ENCODE results near the gene TC2N. TPM values are rescaled to one million over a fixed set of nuclear protein-coding genes. Genes with fewer than 3 reads are reported as not detected.

TC2N gene
- total RNA-seq, 1 experiment from 2014 or later, result 16.4 TPM

- H3K9ac ChIP-seq (ENCODE audit: extremely low read depth, insufficient read length, low read length), result no peak overlapping the region
- H3K9me3 Mint-ChIP-seq, result no peaks in the 10 kb centered on the region
- no peak overlapping the region for H2AFZ ChIP-seq (ENCODE audit: low read length)
- no peak overlapping the region for H3K18ac ChIP-seq (ENCODE audit: insufficient read length, low read depth, low read length)
- no peak overlapping the region for H4K91ac ChIP-seq (ENCODE audit: insufficient read length, low read depth, low read length)
- no peak overlapping the region for H3K56ac ChIP-seq (ENCODE audit: insufficient read length, low read depth, low read length)
- peaks cover 4% of the 10 kb centered on the region; the same call in 1 of the 2 replicates for H3K4me1 ChIP-seq (ENCODE audit: insufficient read depth, low read length)
- no peaks in the 10 kb centered on the region for H3K79me1 ChIP-seq (ENCODE audit: insufficient read depth, low read depth, low read length, poor library complexity, severe bottlenecking)
- DNase-seq, result no peak
- H3K4ac ChIP-seq (ENCODE audit: low read depth, low read length), result no peak overlapping the region
- H4K5ac ChIP-seq (ENCODE audit: insufficient read length, low read depth, low read length), result no peak overlapping the region
- no peak overlapping the region for H2BK15ac ChIP-seq (ENCODE audit: low read depth, low read length)
- no CpG with 5 or more reads among the region's 4 CpGs for WGBS (ENCODE audit: extremely low coverage, insufficient read length, low lambda C conversion rate)
- no peak overlapping the region for H2BK20ac ChIP-seq (ENCODE audit: low read depth, low read length, poor library complexity, severe bottlenecking)
- no peaks in the 10 kb centered on the region for H3K79me2 ChIP-seq (ENCODE audit: insufficient read depth, low read length)
- no peak for TF ChIP-seq CTCF (conservative IDR thresholded peaks at IDR 0.05)
- H3K27me3 ChIP-seq (ENCODE audit: insufficient read depth, low read length), result no peaks in the 10 kb centered on the region
- H2BK12ac ChIP-seq (ENCODE audit: insufficient read length, low read depth, low read length), result no peak overlapping the region
- peaks cover 7 to 11% of the 10 kb centered on the region in 2 experiments for H3K4me1 Mint-ChIP-seq
- H3K14ac ChIP-seq (ENCODE audit: insufficient read depth, low read length), result no peak overlapping the region
- no peaks in the 10 kb centered on the region for H3K9me3 ChIP-seq (ENCODE audit: control insufficient read depth, low read depth, low read length)
- no peak overlapping the region for H3K4me3 Mint-ChIP-seq
- H2AK5ac ChIP-seq (ENCODE audit: insufficient read length, low read length), result no peak overlapping the region
- no peak overlapping the region for H3K4me2 ChIP-seq (ENCODE audit: insufficient read depth, insufficient read length, low read length)
- H4K8ac ChIP-seq (replicated peaks; ENCODE audit: insufficient read length, low read depth, low read length), result no peak overlapping the region
- H3K27ac ChIP-seq (ENCODE audit: insufficient read length, low read depth, low read length), result no peak overlapping the region
- H4K20me1 ChIP-seq (ENCODE audit: control insufficient read depth, insufficient read depth, insufficient read length), result no peaks in the 10 kb centered on the region
- H2BK5ac ChIP-seq (ENCODE audit: insufficient read length, low read length), result no peak overlapping the region
- no peak overlapping the region for H3K27ac Mint-ChIP-seq
- H3K36me3 Mint-ChIP-seq (ENCODE audit: insufficient read depth in 1 of 3, low read depth in 3 of 3), result no peaks in the 10 kb centered on the region; a peak in 2 of 7 replicates
- 0 out of 2 replicates have a peak, but pooled peaks cover 2% of the 10 kb centered on the region for H3K27me3 Mint-ChIP-seq (ENCODE audit: low read depth)
- no peaks in the 10 kb centered on the region for H3K23me2 ChIP-seq (ENCODE audit: insufficient read length, low read depth, low read length, poor library complexity, severe bottlenecking)
- H3T11ph ChIP-seq (ENCODE audit: low read length), result no peak overlapping the region
- no peak overlapping the region for H3K23ac ChIP-seq (ENCODE audit: insufficient read length, low read depth, low read length)
- H2BK120ac ChIP-seq (ENCODE audit: low read depth, low read length, poor library complexity, severe bottlenecking), result no peak overlapping the region
Observed at GRCh38 chr14:91896419-91896818, 29.1 kb upstream of the TC2N start.
